Esophagus squamous epithelium (tissue), 4 donors: ENCODE results near the gene ACP7.

Experiments
- POLR2A ChIP-seq, 4 donors: fragments of 450-650 bp; IDR thresholded peaks; one replicate each; pipeline ENCODE4 v1.6.1; 2017; ENCODE audit warnings: antibody characterized with exemption in 4 of 4, mild to moderate bottlenecking in 4 of 4, moderate library complexity in 3 of 4
- TF ChIP-seq, protein P1 (sequence below), 6 experiments: fragments of 450-650 bp in 4 of 6; fragments of 200-600 bp in 2 of 6; sonication (generic) in 2 of 6; IDR thresholded peaks; one replicate each; pipeline ENCODE4 v1.5.1; 2016 to 2019; ENCODE audit warnings: antibody characterized with exemption in 6 of 6, mild to moderate bottlenecking in 4 of 6, moderate library complexity in 4 of 6

DNA sequence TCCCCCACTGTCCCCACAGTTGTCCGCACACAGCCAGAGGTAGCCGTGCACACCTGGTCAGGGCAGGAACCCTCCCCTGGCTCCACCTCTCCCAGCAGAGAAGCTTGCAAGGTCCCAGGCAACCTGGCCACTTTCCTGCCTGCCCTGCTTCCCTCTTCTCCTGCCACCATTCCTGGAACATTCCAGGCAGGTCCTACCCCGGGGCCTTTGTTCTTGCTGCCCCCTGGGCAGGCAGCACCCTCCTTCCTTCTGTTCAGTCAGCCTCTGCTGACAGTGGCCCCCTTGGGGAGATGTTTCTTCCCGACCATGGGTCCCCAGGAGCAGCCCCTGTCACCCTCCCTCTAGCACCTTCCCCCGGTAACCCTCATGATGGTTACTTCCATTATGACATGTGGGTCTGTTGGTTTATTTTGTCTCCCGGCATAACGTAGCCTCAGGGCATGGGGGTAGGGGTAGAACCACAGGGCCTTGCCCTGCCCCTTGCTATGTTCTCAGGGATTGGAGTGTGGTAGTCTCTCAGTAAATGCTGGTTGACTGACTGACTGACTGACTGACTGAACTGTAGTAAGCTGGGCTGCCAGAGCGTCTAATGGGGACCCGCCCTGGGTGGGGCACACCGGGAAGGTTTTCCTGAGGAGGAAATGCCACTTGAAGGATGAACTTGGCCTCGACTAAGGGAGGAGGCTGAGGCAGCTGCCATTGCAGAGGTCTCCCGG lies 52.2 kb downstream of the ACP7 start:
- TF ChIP-seq, protein P1, sequence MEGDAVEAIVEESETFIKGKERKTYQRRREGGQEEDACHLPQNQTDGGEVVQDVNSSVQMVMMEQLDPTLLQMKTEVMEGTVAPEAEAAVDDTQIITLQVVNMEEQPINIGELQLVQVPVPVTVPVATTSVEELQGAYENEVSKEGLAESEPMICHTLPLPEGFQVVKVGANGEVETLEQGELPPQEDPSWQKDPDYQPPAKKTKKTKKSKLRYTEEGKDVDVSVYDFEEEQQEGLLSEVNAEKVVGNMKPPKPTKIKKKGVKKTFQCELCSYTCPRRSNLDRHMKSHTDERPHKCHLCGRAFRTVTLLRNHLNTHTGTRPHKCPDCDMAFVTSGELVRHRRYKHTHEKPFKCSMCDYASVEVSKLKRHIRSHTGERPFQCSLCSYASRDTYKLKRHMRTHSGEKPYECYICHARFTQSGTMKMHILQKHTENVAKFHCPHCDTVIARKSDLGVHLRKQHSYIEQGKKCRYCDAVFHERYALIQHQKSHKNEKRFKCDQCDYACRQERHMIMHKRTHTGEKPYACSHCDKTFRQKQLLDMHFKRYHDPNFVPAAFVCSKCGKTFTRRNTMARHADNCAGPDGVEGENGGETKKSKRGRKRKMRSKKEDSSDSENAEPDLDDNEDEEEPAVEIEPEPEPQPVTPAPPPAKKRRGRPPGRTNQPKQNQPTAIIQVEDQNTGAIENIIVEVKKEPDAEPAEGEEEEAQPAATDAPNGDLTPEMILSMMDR (IDR thresholded peaks at IDR 0.05) = no peak
- no peak for TF ChIP-seq POLR2A (IDR thresholded peaks at IDR 0.05)
